ENCODE data around the gene CLVS2.

DNA sequence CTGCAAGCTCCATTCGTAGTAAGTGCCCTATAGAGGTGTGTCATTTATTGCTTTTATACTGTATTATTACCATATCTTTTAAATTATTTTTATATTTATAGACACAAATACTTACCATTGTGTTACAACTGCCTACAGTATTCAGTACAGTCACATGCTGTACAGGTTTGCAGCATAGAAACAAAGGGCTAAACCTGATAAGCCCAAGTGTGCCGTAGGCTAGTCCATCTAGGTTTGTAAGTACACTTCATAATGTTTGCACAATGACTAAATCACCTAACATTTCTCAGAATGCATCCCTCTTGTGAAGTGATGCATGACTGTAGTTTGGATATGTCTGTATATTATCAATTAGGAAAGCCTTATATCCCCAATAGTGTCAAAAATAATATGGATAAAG lies 122.8 kb downstream of the CLVS2 start:
- TF ChIP-seq, protein P1, sequence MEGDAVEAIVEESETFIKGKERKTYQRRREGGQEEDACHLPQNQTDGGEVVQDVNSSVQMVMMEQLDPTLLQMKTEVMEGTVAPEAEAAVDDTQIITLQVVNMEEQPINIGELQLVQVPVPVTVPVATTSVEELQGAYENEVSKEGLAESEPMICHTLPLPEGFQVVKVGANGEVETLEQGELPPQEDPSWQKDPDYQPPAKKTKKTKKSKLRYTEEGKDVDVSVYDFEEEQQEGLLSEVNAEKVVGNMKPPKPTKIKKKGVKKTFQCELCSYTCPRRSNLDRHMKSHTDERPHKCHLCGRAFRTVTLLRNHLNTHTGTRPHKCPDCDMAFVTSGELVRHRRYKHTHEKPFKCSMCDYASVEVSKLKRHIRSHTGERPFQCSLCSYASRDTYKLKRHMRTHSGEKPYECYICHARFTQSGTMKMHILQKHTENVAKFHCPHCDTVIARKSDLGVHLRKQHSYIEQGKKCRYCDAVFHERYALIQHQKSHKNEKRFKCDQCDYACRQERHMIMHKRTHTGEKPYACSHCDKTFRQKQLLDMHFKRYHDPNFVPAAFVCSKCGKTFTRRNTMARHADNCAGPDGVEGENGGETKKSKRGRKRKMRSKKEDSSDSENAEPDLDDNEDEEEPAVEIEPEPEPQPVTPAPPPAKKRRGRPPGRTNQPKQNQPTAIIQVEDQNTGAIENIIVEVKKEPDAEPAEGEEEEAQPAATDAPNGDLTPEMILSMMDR (IDR thresholded peaks at IDR 0.05 in 8 of 11, conservative IDR thresholded peaks at IDR 0.05 in 3 of 11): no peak
- TF ChIP-seq POLR2A (IDR thresholded peaks at IDR 0.05) (no peak), POLR2AphosphoS5 (IDR thresholded peaks at IDR 0.05) (no peak)
